Colon (tissue), 2 donors: ENCODE data around the gene SLC34A3.
A peak's percentile ranks its signal among the peaks of the same experiment; 100 is the strongest.
"Not testable (repeated sequence)": the region's sequence is repeated elsewhere in the genome, so short reads cannot be mapped to it uniquely, and the experiment has no call there.

Experiments
- FAIRE-seq: peaks from 2 replicates; lab custom pipeline; 2012; peaks lifted over from hg19 to GRCh38; lab: Jason Lieb, UNC
- donor health status: control.
- donor health status: control.

SLC34A3 gene

DNA sequence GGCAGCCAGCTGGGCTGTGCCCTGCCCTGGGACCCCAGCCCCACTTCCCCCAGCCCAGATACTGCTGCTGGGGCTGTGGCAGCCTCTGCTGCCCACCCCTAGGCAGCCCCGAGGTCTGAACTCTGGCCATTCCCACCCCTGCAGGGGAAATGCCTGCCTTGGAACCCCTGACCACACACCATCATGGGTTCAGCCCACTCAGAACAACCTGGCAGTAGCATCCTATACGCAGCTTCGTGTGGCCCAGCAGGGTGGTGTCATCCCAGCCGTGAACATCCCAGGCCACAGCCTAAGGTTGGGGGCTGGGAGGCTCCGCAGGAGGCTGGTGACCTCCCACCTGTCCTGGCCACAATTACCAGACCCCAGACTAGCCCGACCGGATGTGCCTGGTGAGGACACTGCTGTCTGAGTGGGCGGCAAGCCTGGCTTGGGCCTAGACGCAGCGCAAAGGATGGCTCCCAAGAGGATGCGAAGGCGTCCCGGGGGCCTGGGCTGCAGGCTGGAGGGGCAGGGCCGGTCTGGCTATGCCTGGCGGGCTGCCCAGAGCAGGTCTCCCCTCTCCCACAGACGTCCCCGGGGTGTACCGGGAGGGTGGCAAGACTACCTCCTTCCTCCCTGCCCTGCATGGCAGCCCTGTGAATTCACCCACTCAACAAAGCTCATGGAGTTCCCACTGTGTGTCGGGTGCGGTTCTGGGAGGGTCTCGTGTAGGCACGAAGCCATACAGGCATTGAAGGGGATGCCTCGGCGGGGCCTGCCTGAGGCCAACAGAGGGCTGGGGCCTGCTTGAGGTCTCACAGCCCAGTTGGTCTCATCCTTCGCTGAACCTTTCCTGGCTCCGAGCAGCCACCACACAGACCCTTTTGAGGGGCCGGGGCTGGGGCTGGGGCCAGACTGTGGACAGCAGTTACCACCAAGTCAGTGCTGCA, 1.5 kb upstream of the SLC34A3 start:
- no peak for FAIRE-seq

DNA sequence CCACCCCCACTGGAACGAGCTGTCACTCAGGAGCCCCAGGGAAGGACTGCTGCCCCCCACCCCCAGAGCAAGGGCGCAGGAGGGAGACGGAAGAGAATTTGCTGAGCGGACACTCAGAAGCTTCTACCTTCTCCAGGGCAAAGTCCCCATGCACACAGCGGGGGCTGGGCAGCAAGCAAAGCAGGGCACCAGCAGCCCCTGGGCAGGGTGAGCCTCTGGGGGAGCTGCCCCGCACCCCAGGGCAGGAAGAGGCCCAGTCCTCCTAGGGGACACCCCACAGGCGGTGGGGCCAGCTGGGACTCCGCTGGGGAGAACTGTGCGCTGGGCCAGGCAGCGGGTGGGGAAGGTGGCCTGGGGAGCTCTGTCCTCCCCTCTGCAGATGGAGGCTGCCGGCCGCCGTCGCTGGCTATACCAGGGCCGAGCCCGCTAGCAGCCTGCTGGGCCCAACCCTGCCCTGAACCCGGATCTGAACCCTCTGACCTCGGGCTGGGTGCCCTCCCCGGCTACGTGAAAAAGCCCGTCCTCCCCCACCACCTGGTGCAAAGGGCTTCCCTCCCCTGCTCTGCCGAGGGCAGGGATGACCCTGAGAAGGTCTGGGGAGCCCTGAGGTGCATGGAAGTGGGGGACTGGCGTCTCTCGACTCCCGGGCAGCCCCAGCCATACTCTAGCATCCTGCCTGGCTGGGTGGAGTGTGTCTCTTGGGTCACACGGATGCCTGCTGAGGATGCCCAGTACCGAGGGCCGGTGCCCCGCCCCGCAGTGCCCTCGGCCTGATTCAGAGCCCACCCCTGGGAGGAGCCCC, 597 bp upstream of the SLC34A3 start:
- FAIRE-seq = no peak

GRCh38 chr9:137231372-137232039, 805 bp downstream of the SLC34A3 start:
- FAIRE-seq = no peak

DNA sequence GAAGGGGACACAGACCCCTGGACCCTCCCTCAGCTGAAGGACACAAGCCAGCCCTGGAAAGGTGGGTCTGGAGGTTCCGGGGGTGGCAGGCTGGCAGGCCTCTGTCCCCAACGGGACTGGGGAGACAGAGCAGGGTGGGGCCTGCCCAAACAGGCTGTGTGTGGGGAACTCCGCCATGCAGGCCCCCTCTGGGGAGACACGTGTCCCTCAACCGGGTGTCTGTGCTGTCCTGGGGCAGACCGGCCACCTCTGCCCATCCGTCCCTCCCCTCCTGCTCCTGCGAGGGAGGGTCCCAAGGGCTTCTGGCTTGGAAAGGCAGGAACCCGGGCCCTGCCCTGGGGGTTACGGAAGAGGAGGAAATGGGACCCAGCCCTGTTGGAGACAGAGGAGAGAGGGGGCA, 1.4 kb downstream of the SLC34A3 start:
- FAIRE-seq = no peak

- no peak for FAIRE-seq
Measured at GRCh38 chr9:137232510-137232909, 1.8 kb downstream of the SLC34A3 start.

- no peak for FAIRE-seq
Measured at GRCh38 chr9:137233143-137233980, 2.7 kb downstream of the SLC34A3 start.

- FAIRE-seq = no peak
Measured at GRCh38 chr9:137234055-137234697, 3.5 kb downstream of the SLC34A3 start.

DNA sequence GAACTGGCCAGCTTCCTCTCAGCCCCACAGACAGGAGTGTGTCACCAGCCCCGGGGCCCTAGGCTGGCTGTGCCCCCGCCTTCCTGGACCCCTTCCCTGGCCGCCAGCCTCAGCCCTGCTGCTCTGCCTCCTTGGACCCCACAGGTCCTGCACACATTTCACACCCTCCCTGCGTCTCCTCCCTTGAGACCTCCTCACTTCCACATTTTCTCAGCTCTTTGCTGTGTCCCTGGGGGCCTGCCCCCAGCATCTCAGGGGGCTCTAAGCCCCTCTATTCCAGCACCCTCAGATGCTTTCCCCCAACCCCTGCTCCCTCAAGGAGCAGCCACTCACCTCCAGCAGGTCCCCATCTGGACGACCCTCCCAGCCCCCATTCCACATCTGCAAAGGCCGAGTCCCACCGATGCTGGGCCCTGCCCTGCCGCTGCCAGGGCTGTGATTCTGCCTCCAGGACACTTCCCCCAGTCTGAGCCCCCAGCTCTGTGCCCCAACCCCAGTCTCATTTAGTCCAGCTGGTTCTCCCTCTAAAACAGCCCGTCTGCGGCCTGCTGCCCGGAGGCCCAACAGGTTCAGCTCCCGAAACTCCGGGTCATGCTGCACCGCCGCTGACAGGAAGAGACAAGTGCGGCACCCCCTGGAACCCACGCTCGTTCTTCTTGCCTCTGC, 4.2 kb downstream of the SLC34A3 start:
- no peak for FAIRE-seq

- FAIRE-seq = no peak
Measured at GRCh38 chr9:137235424-137236237, 4.9 kb downstream of the SLC34A3 start.

DNA sequence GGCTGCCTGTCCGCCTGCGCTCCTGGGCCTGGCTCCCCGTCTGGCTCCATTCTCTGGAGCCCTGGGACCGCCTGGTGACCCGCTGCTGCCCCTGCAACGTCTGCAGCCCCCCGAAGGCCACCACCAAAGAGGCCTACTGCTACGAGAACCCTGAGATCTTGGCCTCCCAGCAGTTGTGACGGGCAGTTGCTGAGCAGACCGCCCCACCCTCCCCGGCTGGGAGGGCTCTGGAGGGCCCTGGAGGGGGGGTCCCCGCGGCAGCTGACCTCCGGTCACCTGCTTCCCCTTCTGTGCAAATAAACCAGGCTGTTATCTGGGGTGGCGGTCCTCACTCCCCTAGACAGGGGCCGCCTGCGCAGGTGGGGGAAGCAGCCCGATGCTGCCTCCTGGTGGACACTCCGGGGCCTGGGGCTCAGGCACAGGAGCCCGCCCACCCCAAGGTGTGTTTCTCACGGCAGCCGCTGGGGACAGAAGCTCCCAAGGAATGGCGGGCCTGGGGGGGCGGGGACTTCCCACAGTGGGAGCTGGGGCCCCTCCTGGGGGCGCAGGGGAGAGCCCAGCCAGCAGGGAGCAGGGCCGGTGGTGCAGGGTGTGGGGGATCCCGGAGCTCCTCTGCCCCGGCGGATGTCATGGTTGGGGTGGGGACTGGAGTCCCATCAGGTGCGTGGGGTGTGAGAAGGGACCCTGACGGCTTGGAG, 5.7 kb downstream of the SLC34A3 start:
- FAIRE-seq = no peak

DNA sequence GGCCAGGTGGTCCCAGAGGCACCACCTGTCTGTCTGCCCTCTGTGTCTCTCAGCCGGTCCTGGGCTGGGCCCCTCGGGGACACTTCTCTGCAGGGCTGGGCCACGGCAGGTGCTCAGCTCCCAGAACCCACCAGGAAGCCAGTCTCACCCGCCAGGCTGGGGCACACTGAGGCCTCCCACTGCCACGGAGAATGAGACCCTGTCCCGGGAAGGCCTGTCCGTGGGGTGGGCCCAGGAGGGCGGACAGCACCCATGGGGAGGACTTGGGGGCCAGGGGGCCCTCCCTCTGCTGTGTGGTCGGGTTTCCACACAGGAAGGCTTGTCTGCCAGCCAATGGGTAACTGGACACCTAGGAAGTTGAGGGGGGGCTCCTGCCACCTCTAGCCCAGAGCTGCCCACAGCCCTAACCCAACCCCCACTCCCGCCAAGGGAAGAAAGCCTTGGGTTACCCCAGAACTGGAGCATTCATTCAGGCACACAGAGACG, 6.3 kb downstream of the SLC34A3 start:
- no peak for FAIRE-seq

GRCh38 chr9:137237759-137238726, 7.3 kb downstream of the SLC34A3 start:
- no peak for FAIRE-seq

GRCh38 chr9:137239541-137240200, 9.0 kb downstream of the SLC34A3 start:
- FAIRE-seq = not testable (repeated sequence)

- FAIRE-seq = no peak
Measured at GRCh38 chr9:137240318-137240840, 9.7 kb downstream of the SLC34A3 start.

GRCh38 chr9:137240841-137241489, 10.3 kb downstream of the SLC34A3 start, which contains the start of gene TUBB4B:
Gene TUBB4B, plus strand, starts transcription at chr9:137241287. Its CDS starts 74 bp downstream, at chr9:137241361.
- peak; percentile 92 for FAIRE-seq
